ENCODE measurements around the gene PFKFB3.

DNA sequence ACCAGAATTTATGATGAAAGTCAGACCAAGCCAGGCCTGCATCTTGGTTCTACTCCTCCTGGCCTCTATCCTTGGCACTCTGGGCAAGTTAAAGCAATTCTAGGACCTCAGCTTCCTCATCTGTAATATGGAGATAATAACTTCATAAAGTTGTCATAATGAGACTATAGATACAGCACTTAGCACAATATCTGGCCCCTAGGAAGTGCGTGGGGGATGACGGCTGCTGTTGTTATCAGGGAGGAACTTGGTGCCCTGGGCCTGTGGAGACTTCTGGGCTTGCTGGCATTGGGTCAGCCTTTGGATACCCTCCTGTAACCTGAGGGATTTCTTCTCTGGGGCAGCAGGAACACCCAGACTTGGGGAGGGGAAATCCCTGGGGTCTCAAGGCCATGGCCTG, 27.6 kb downstream of the PFKFB3 start:
- TF ChIP-seq, protein P1, sequence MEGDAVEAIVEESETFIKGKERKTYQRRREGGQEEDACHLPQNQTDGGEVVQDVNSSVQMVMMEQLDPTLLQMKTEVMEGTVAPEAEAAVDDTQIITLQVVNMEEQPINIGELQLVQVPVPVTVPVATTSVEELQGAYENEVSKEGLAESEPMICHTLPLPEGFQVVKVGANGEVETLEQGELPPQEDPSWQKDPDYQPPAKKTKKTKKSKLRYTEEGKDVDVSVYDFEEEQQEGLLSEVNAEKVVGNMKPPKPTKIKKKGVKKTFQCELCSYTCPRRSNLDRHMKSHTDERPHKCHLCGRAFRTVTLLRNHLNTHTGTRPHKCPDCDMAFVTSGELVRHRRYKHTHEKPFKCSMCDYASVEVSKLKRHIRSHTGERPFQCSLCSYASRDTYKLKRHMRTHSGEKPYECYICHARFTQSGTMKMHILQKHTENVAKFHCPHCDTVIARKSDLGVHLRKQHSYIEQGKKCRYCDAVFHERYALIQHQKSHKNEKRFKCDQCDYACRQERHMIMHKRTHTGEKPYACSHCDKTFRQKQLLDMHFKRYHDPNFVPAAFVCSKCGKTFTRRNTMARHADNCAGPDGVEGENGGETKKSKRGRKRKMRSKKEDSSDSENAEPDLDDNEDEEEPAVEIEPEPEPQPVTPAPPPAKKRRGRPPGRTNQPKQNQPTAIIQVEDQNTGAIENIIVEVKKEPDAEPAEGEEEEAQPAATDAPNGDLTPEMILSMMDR (IDR thresholded peaks at IDR 0.05): no peak
- TF ChIP-seq POLR2AphosphoS5 (IDR thresholded peaks at IDR 0.05) (no peak), EP300 (IDR thresholded peaks at IDR 0.05) (no peak)

Data from gastroesophageal sphincter (tissue), 3 donors.